ENCODE results near the gene LRRFIP2. TPM values are rescaled to one million over a fixed set of nuclear protein-coding genes. Genes with fewer than 3 reads are reported as not detected.
"Not testable (repeated sequence)": the region's sequence is repeated elsewhere in the genome, so short reads cannot be mapped to it uniquely, and the experiment has no call there.

Gene LRRFIP2
- polyA plus RNA-seq, 6 donors from 2014 or later = 7.6 to 20.6 (median 15.5) TPM

DNA sequence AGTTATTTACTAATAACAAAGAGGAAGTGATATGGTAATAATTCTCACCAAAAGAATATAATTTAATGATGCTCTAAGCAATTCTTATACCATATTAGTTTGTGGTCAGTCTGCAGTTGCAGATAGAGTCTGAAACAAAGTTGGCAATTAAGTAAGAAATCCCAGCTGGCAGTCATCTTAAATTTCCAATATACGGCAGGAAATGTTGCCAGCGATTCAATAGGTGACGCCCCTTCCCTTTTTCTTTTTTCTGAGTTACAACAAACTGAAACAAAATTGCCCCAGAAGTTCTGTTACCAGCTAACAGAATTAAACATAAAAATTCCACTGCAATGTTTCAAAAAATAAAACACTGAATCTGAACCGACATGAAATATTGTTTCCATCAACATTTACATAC, 26.7 kb downstream of the LRRFIP2 start:
- no peaks in the 10 kb centered on the region for H3K9me3 Mint-ChIP-seq

GRCh38 chr3:37146927-37147326, 27.5 kb downstream of the LRRFIP2 start:
- not testable (repeated sequence) for H3K4me3 Mint-ChIP-seq; ATAC-seq (ENCODE audit: low read depth in 2 of 2); H3K9me3 Mint-ChIP-seq; H3K27me3 Mint-ChIP-seq; DNase-seq
- Mint-ChIP-seq H3K27ac (peak overlapping the region in 2 of 6 donors; percentile 28 to 30), H3K36me3 (peaks cover 17% of the 10 kb centered on the region in 2 donors), H3K4me1 (peaks cover 14 to 28% (median 18%) of the 10 kb centered on the region in 3 donors)

More for the DNA sequence above, 26.7 kb downstream of the LRRFIP2 start:
- Mint-ChIP-seq H3K27ac (peak overlapping the region in 3 of 6 donors; percentile 19 to 91 (median 59)), H3K4me1 (peaks cover 16 to 28% (median 19%) of the 10 kb centered on the region in 3 donors), H3K4me3 (peak overlapping the region in 3 of 8 donors; percentile 19 to 67 (median 56)), H3K36me3 (peaks cover 12 to 16% of the 10 kb centered on the region in 2 donors), H3K27me3 (no peaks in the 10 kb centered on the region)
- DNase-seq (no peak), ATAC-seq (ENCODE audit: low read depth in 2 of 2) (no peak)

- peaks cover 17% of the 10 kb centered on the region in 2 donors for H3K36me3 Mint-ChIP-seq
- peaks cover 10 to 28% (median 15%) of the 10 kb centered on the region in 3 donors for H3K4me1 Mint-ChIP-seq
- no peak for DNase-seq
- H3K9me3 Mint-ChIP-seq = no peaks in the 10 kb centered on the region
- H3K4me3 Mint-ChIP-seq = no peak overlapping the region
- peak overlapping the region in 2 of 6 donors; percentile 73 to 82 for H3K27ac Mint-ChIP-seq
- H3K27me3 Mint-ChIP-seq = no peaks in the 10 kb centered on the region
- ATAC-seq (ENCODE audit: low read depth in 2 of 2) = no peak
Measured at GRCh38 chr3:37145611-37146010, 28.8 kb downstream of the LRRFIP2 start.

DNA sequence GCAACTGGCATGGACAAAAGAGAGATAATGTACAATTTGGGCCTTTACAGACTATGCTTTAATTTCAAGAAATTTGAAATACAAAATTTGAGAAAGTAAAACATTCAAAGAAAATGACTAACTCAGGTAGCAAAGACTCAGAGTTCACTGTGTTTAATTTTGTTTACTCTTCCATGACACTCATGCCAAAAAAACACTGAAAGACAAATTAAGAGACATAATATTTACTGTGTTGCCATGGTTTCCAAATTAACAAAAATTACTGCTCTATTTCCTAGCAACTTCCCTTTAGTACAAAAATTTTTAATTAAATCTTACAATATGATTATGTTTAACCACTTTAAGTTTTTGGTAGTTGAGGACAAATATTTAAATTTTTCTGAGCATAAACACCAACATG, 29.6 kb downstream of the LRRFIP2 start:
- Mint-ChIP-seq H3K36me3 (peaks cover 17% of the 10 kb centered on the region in 2 donors), H3K9me3 (no peaks in the 10 kb centered on the region), H3K4me1 (peaks cover 10 to 28% (median 15%) of the 10 kb centered on the region in 3 donors), H3K4me3 (no peak overlapping the region), H3K27me3 (no peaks in the 10 kb centered on the region), H3K27ac (peak overlapping the region in 4 of 6 donors; percentile 52 to 82 (median 68))
- DNase-seq (no peak), ATAC-seq (ENCODE audit: low read depth in 2 of 2) (peak; percentile 32 to 47)

DNA sequence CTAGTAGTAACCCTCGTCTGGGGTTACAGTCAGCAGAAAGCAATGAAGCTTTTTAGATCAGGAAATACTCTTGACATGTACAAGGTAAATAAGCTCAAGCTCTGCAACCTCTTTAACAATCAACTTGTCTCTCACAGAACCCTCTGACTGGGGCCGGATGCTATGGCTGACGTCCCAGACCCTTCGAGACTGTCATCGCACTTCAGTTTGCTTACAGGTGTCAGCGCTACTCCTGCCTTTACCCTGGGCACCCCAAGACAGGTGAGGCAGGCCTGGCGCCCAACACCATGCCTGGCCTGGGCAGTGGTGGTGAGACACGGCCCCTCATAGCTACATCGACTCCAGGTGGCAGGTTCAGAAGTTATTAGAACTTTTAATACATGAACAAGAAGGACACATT, 30.6 kb downstream of the LRRFIP2 start:
- H3K36me3 Mint-ChIP-seq = peaks cover 17% of the 10 kb centered on the region in 2 donors
- peak overlapping the region in 2 of 6 donors; percentile 69 to 73 for H3K27ac Mint-ChIP-seq
- ATAC-seq (ENCODE audit: low read depth in 2 of 2) = no peak
- peaks cover 10 to 28% (median 15%) of the 10 kb centered on the region in 3 donors for H3K4me1 Mint-ChIP-seq
- no peak for DNase-seq
- H3K9me3 Mint-ChIP-seq = no peaks in the 10 kb centered on the region
- no peaks in the 10 kb centered on the region for H3K27me3 Mint-ChIP-seq
- no peak overlapping the region for H3K4me3 Mint-ChIP-seq

DNA sequence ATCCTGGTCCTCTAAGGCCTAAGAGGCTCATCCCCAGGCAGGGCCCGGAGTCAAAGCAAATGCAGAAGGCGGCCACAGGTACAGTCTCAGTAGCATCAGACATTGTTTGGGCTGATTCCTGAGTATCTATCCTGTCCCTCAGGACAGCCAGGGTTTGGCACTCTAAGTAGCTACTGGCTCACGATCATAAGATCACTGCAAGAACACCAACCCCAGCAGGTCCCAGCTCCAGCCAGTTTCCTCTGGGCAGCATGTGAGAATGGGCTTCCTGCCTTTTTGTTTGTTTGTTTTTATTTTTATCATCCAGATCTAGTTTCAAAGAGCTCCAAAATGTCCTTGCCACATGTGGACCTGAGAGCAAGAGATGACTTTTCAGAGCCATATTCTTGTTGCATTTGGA, 32.7 kb downstream of the LRRFIP2 start:
- Mint-ChIP-seq H3K4me1 (peaks cover 12 to 19% (median 19%) of the 10 kb centered on the region in 3 donors), H3K9me3 (no peaks in the 10 kb centered on the region), H3K36me3 (peaks cover 16 to 17% of the 10 kb centered on the region in 2 donors), H3K27me3 (no peaks in the 10 kb centered on the region), H3K27ac (peak overlapping the region in 2 of 6 donors; percentile 8 to 11), H3K4me3 (no peak overlapping the region)
- ATAC-seq (ENCODE audit: low read depth in 2 of 2) (no peak), DNase-seq (no peak)

GRCh38 chr3:37140899-37141541, 33.4 kb downstream of the LRRFIP2 start:
- H3K4me1 Mint-ChIP-seq = peaks cover 12 to 14% (median 12%) of the 10 kb centered on the region in 3 donors
- no peak overlapping the region for H3K4me3 Mint-ChIP-seq
- H3K9me3 Mint-ChIP-seq = no peaks in the 10 kb centered on the region
- no peaks in the 10 kb centered on the region for H3K27me3 Mint-ChIP-seq
- H3K27ac Mint-ChIP-seq = no peak overlapping the region
- peaks cover 10 to 11% of the 10 kb centered on the region in 2 donors for H3K36me3 Mint-ChIP-seq
- DNase-seq (no peak), ATAC-seq (ENCODE audit: low read depth in 2 of 2) (no peak)

DNA sequence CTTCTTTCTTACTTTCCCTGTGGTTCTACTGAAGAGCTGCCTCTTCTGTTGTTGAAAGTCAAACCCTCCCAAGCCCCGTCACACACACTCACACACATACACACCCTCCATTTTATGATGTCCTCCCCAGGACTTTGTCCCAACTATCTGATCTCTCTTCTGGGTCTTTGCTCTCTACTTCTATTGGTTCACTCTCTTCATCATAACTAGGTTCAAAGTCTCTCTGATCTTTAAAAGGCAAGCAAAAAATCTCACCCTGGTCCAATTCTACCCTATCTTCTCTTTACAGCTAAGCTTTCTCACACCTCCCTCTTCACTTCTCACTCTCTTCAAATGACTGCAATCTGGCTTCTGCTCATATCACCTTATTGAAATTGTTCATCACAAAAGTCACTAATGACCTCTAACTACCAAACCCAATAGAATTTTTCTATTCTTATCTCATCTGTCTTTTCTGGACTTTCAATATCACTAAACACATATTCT, 34.8 kb downstream of the LRRFIP2 start:
- no peaks in the 10 kb centered on the region for H3K9me3 Mint-ChIP-seq
- no peak overlapping the region for H3K4me3 Mint-ChIP-seq
- DNase-seq (no peak), ATAC-seq (ENCODE audit: low read depth in 2 of 2) (no peak)
- no peaks in the 10 kb centered on the region for H3K27me3 Mint-ChIP-seq
- peaks cover 10 to 11% of the 10 kb centered on the region in 2 donors for H3K36me3 Mint-ChIP-seq
- peaks cover 4 to 8% (median 7%) of the 10 kb centered on the region in 3 donors for H3K4me1 Mint-ChIP-seq
- H3K27ac Mint-ChIP-seq = no peak overlapping the region

DNA sequence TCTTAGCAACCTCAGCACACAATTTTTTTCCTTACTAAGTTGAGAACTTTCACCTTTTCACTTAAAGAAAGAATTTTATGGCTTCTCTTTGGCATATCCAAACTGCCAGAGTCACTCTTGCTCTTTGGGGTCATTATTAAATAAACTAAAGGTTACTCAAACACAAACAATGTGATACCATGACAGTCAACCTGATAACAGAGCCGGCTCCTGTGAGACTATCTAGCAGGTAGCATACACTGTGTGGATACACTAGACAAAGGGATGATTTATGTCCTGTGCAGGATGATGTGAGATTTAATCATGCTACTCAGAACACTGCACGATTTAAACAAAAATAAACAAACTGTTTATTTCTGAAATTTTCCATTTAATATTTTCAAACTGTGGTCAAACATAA, 35.6 kb downstream of the LRRFIP2 start:
- DNase-seq = no peak
- Mint-ChIP-seq H3K4me3 (peak overlapping the region in 1 of 8 donors; percentile 31), H3K9me3 (no peaks in the 10 kb centered on the region), H3K27me3 (no peaks in the 10 kb centered on the region), H3K27ac (peak overlapping the region in 2 of 6 donors; percentile 7 to 47), H3K36me3 (peaks cover 10 to 11% of the 10 kb centered on the region in 2 donors), H3K4me1 (peaks cover under 1 to 8% (median 7%) of the 10 kb centered on the region in 3 donors)
- ATAC-seq (ENCODE audit: low read depth in 2 of 2) = no peak

DNA sequence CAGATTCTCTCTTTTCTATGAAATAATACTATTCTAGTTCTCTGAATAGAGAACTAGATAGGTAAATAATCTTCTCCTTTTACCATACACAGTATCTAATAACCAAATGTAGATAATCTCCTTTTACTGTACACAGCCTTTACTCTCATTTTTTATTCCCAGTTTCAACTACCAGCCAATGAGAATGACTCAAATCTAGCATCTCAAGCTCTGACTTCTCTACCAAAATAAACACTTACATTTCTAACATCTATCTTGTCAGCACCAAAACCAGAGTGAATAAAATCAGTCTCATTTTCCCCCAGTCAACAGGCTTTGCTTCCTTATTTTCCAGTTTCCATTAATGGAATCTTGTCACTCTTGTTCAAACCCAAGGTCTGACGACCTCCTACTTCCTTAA, 36.9 kb downstream of the LRRFIP2 start:
- Mint-ChIP-seq H3K4me1 (peaks cover 0 to 8% (median 7%) of the 10 kb centered on the region in 3 donors), H3K27me3 (no peaks in the 10 kb centered on the region), H3K27ac (peak overlapping the region in 1 of 6 donors; percentile 45), H3K36me3 (peaks cover under 1 to 3% of the 10 kb centered on the region in 2 donors), H3K4me3 (no peak overlapping the region), H3K9me3 (no peaks in the 10 kb centered on the region)
- ATAC-seq (ENCODE audit: low read depth in 2 of 2) (no peak), DNase-seq (no peak)

- no peaks in the 10 kb centered on the region for H3K9me3 Mint-ChIP-seq
- H3K36me3 Mint-ChIP-seq = no peaks in the 10 kb centered on the region
Measured at GRCh38 chr3:37136067-37136466, 38.3 kb downstream of the LRRFIP2 start.

GRCh38 chr3:37135561-37135960, 38.8 kb downstream of the LRRFIP2 start:
- ATAC-seq (ENCODE audit: low read depth in 2 of 2) = no peak
- no peak for DNase-seq
- Mint-ChIP-seq H3K36me3 (no peaks in the 10 kb centered on the region), H3K4me3 (no peak overlapping the region), H3K27ac (no peak overlapping the region), H3K9me3 (no peaks in the 10 kb centered on the region), H3K4me1 (peaks cover 0 to 12% (median 7%) of the 10 kb centered on the region in 3 donors), H3K27me3 (no peaks in the 10 kb centered on the region)

More at GRCh38 chr3:37136067-37136466, 38.3 kb downstream of the LRRFIP2 start:
- ATAC-seq (ENCODE audit: low read depth in 2 of 2) = no peak
- Mint-ChIP-seq H3K27ac (peak overlapping the region in 3 of 6 donors; percentile 40 to 74 (median 40)), H3K4me3 (no peak overlapping the region), H3K27me3 (no peaks in the 10 kb centered on the region), H3K4me1 (peaks cover 0 to 12% (median 7%) of the 10 kb centered on the region in 3 donors)
- no peak for DNase-seq

- H3K36me3 Mint-ChIP-seq = no peaks in the 10 kb centered on the region
- no peaks in the 10 kb centered on the region for H3K9me3 Mint-ChIP-seq
- peaks cover 0 to 7% (median 0%) of the 10 kb centered on the region in 3 donors for H3K4me1 Mint-ChIP-seq
- no peaks in the 10 kb centered on the region for H3K27me3 Mint-ChIP-seq
- ATAC-seq (ENCODE audit: low read depth in 2 of 2) (no peak), DNase-seq (no peak)
- H3K4me3 Mint-ChIP-seq = no peak overlapping the region
- no peak overlapping the region for H3K27ac Mint-ChIP-seq
Measured at GRCh38 chr3:37132334-37132733, 42.0 kb downstream of the LRRFIP2 start.

GRCh38 chr3:37131860-37132144, 42.6 kb downstream of the LRRFIP2 start:
- Mint-ChIP-seq H3K27me3 (no peaks in the 10 kb centered on the region), H3K4me3 (no peak overlapping the region), H3K36me3 (no peaks in the 10 kb centered on the region), H3K27ac (peak overlapping the region in 1 of 6 donors; percentile 69), H3K4me1 (peaks cover 0 to 4% (median 0%) of the 10 kb centered on the region in 3 donors), H3K9me3 (no peaks in the 10 kb centered on the region)
- DNase-seq = no peak
- no peak for ATAC-seq (ENCODE audit: low read depth in 2 of 2)
